ENCODE data around the gene GCNT1.
A peak's percentile ranks its signal among the peaks of the same experiment; 100 is the strongest.
"Not testable (repeated sequence)": the region's sequence is repeated elsewhere in the genome, so short reads cannot be mapped to it uniquely, and the experiment has no call there.

GCNT1 gene

GRCh38 chr9:76500061-76500460 is 41.1 kb downstream of the GCNT1 start:
- Mint-ChIP-seq H3K4me1 (no peaks in the 10 kb centered on the region), H3K36me3 (peaks cover 24% of the 10 kb centered on the region), H3K9me3 (peaks cover 4% of the 10 kb centered on the region), H3K27ac (no peak overlapping the region), H3K27me3 (peaks cover 8% of the 10 kb centered on the region), H3K4me3 (no peak overlapping the region)
- ATAC-seq, result no peak

DNA sequence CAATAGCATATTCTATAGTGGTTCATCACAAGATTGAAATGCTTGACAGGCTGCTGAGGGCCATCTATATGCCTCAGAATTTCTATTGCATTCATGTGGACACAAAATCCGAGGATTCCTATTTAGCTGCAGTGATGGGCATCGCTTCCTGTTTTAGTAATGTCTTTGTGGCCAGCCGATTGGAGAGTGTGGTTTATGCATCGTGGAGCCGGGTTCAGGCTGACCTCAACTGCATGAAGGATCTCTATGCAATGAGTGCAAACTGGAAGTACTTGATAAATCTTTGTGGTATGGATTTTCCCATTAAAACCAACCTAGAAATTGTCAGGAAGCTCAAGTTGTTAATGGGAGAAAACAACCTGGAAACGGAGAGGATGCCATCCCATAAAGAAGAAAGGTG is 43.8 kb downstream of the GCNT1 start:
- H3K9me3 Mint-ChIP-seq, result no peaks in the 10 kb centered on the region
- H3K36me3 Mint-ChIP-seq, result peaks cover 24% of the 10 kb centered on the region
- no peaks in the 10 kb centered on the region for H3K4me1 Mint-ChIP-seq
- H3K4me3 Mint-ChIP-seq, result no peak overlapping the region
- ATAC-seq, result no peak
- H3K27me3 Mint-ChIP-seq, result peaks cover 8% of the 10 kb centered on the region
- H3K27ac Mint-ChIP-seq, result no peak overlapping the region

DNA sequence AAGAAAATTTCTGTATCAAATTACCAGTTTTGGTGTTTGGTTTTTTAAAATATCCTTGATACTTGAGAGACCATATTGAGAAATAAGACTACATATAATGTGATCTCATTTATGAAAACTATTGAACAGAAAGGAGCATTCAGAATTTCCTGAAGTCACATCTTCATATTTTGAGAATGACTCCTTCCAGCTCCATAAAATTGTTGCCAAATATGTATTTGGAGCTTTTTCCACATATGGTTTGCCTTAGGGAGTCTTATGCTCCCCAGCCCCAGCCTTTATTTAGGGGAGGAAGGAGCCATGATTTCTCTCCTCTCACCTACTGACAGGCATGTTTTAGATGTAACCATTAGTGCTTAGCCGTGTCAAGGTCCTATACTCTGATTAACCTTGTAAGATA is 51.1 kb downstream of the GCNT1 start:
- Mint-ChIP-seq H3K4me1 (no peaks in the 10 kb centered on the region), H3K36me3 (no peaks in the 10 kb centered on the region), H3K27ac (no peak overlapping the region), H3K9me3 (no peaks in the 10 kb centered on the region), H3K4me3 (no peak overlapping the region), H3K27me3 (peaks cover 2% of the 10 kb centered on the region)
- ATAC-seq, result no peak

DNA sequence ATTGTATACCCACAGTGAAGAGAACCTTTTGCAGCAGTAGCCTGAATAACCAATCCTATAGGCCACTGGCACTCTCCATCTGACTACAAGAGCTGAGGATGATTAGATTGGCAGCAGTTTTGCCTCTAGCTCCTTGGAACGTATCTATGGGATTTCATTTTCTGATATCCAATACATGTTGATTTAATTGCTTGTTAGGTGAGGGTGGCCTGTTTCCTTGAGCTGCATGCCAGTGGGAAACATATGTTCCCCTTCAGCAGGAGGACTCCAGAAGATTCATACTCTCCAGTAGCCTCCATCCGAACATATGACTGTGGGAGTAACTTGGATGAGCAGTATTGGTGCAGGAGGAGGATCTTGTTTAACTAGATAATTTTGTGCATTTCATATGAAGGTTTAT is 51.5 kb downstream of the GCNT1 start:
- no peaks in the 10 kb centered on the region for H3K9me3 Mint-ChIP-seq
- no peak for ATAC-seq
- no peaks in the 10 kb centered on the region for H3K36me3 Mint-ChIP-seq
- H3K27me3 Mint-ChIP-seq, result peaks cover 6% of the 10 kb centered on the region
- no peak overlapping the region for H3K4me3 Mint-ChIP-seq
- no peak overlapping the region for H3K27ac Mint-ChIP-seq
- H3K4me1 Mint-ChIP-seq, result no peaks in the 10 kb centered on the region

GRCh38 chr9:76512826-76513225 is 53.8 kb downstream of the GCNT1 start:
- Mint-ChIP-seq H3K9me3 (no peaks in the 10 kb centered on the region), H3K36me3 (no peaks in the 10 kb centered on the region), H3K4me1 (no peaks in the 10 kb centered on the region), H3K4me3 (no peak overlapping the region), H3K27ac (no peak overlapping the region), H3K27me3 (peaks cover 9% of the 10 kb centered on the region)
- ATAC-seq, result no peak

DNA sequence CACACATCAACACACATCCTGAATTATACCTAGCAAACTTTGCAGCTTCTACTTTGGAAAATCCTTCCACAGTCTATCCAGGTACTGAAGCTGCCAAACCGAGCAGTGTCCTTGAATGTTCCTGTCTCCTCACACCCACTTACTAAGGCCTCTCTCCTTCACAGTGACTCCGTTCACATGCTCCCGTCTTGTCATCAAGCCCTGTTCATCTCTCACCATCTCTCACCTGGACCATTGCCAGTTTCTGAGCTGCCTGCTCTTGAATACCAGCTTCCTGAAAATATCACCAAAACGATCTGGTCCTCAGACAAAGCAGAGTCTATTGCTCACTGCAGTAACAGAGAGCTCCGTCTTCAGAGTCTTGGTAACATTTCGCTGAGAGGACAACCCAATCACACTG is 57.4 kb downstream of the GCNT1 start:
- H3K4me1 Mint-ChIP-seq, result peaks cover 3% of the 10 kb centered on the region
- H3K27me3 Mint-ChIP-seq, result peaks cover 9% of the 10 kb centered on the region
- H3K36me3 Mint-ChIP-seq, result no peaks in the 10 kb centered on the region
- ATAC-seq, result no peak
- H3K4me3 Mint-ChIP-seq, result no peak overlapping the region
- no peaks in the 10 kb centered on the region for H3K9me3 Mint-ChIP-seq
- no peak overlapping the region for H3K27ac Mint-ChIP-seq

- ATAC-seq, result no peak
- Mint-ChIP-seq H3K27ac (no peak overlapping the region), H3K27me3 (peaks cover 9% of the 10 kb centered on the region), H3K9me3 (no peaks in the 10 kb centered on the region), H3K4me3 (no peak overlapping the region), H3K36me3 (no peaks in the 10 kb centered on the region), H3K4me1 (peaks cover 4% of the 10 kb centered on the region)
Observed at GRCh38 chr9:76516871-76517270, 57.9 kb downstream of the GCNT1 start.

DNA sequence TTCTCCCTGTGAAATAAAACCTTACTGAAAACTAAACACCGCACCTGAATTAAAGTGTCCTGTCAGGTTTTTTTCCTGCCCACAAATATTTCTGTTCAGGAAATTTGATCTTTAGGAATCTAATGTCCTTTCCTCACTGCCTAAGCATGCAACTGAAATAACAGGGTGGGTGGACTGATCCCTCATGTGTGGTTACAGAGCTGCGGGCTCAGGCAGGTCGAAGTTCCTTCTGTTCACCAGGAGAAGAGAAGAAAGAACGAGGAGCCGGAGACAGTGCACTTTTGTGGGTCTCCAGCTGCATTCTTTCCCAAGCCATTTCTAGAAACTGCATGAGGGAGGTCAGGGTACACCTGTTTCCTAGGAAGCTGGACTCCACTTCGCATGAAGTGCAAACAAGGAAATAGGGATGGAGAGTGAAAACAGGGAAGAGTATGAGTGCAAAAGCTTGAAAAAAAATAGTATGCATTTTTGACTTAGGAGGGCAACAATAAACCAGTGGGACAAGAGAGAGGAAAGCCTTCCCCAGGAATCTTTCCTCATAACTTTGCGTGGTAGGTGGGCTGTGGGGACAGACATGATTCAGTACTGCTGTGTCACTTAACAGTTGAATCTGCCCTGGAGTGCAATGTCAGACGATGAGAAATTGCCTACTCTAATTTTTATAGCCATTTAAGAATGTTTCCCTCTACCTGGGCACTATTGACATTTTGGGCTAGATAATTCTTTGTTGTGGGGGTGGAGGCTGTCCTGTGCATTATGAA is 60.3 kb downstream of the GCNT1 start:
- Mint-ChIP-seq H3K27ac (no peak overlapping the region), H3K4me1 (peaks cover 4% of the 10 kb centered on the region), H3K36me3 (no peaks in the 10 kb centered on the region), H3K27me3 (peaks cover 9% of the 10 kb centered on the region), H3K9me3 (no peaks in the 10 kb centered on the region), H3K4me3 (no peak overlapping the region)
- no peak for ATAC-seq

DNA sequence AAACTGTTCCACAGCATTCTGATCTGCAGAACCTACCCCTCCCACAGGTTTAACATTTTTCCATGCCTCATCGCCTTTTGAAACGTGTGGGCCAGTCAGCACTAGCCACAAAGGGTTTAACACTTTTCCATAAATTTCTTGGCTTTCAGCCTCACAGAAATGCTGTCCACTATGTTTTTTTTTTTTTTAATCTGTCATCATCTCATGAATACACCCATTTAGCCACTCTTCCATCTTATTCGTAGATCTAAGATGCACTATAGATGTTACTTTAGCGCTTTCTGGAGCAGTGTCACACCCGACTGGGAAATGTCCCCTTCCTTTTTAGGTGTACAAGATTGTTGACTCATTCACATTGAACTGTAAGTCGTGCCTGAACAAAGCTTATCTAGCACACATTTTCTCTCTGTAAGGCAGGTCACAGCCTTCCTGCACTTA is 62.3 kb downstream of the GCNT1 start:
- Mint-ChIP-seq H3K36me3 (no peaks in the 10 kb centered on the region), H3K4me3 (no peak overlapping the region), H3K27me3 (no peaks in the 10 kb centered on the region), H3K9me3 (no peaks in the 10 kb centered on the region), H3K4me1 (peaks cover 4% of the 10 kb centered on the region), H3K27ac (no peak overlapping the region)
- ATAC-seq, result no peak

DNA sequence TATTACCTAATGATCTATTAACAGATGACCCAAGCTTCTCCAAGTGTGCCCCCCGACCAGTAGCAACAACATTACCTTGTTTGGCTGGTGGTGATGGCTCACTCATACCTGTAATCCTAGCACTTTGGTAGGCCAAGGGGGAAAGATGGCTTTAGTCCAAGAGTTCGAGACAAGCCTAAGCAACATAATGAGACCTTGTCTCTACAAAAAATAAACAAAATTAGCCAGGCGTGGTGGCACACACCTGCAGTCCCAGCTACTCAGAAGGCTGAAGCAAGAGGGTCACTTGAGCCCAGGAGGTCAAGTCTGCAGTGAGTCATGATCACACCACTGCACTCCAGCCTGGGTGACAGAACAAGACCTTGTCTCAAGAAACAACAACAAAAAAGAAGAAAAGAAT is 62.9 kb downstream of the GCNT1 start:
- no peaks in the 10 kb centered on the region for H3K36me3 Mint-ChIP-seq
- H3K9me3 Mint-ChIP-seq, result no peaks in the 10 kb centered on the region
- H3K4me3 Mint-ChIP-seq, result no peak overlapping the region
- no peak overlapping the region for H3K27ac Mint-ChIP-seq
- H3K4me1 Mint-ChIP-seq, result peaks cover 4% of the 10 kb centered on the region
- ATAC-seq, result no peak
- no peaks in the 10 kb centered on the region for H3K27me3 Mint-ChIP-seq

- H3K27ac Mint-ChIP-seq, result not testable (repeated sequence)
Observed at GRCh38 chr9:76523617-76524200, 64.7 kb downstream of the GCNT1 start.

GRCh38 chr9:76525196-76525595 is 66.2 kb downstream of the GCNT1 start:
- H3K4me1 Mint-ChIP-seq, result peaks cover 4% of the 10 kb centered on the region
- no peaks in the 10 kb centered on the region for H3K36me3 Mint-ChIP-seq
- no peaks in the 10 kb centered on the region for H3K9me3 Mint-ChIP-seq
- no peaks in the 10 kb centered on the region for H3K27me3 Mint-ChIP-seq
- no peak for ATAC-seq
- H3K27ac Mint-ChIP-seq, result no peak overlapping the region
- no peak overlapping the region for H3K4me3 Mint-ChIP-seq

More at GRCh38 chr9:76523617-76524200, 64.7 kb downstream of the GCNT1 start:
- H3K4me1 Mint-ChIP-seq, H3K36me3 Mint-ChIP-seq, H3K4me3 Mint-ChIP-seq, H3K9me3 Mint-ChIP-seq, H3K27me3 Mint-ChIP-seq: not testable (repeated sequence)
- peak; percentile 24 for ATAC-seq

DNA sequence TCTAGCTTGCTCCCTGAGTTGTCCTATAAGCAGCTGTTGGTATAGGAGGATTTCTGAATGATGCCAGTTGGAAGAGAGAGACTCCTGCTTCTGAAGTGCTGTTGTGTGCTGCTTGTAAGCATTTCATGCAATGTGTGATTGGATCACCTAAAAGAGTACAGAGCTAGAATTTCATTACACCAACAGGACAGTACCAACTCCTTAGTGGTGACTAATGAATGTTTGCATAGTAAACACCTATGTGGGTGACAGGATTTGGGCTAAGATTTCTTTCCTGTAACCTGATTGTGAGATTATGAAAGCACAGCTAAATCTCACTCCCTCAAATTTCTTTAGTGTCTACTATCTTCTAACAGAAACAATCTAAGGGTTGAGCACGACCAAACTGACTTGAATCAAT is 67.0 kb downstream of the GCNT1 start:
- no peak overlapping the region for H3K4me3 Mint-ChIP-seq
- no peaks in the 10 kb centered on the region for H3K9me3 Mint-ChIP-seq
- H3K4me1 Mint-ChIP-seq, result peaks cover 4% of the 10 kb centered on the region
- no peaks in the 10 kb centered on the region for H3K27me3 Mint-ChIP-seq
- no peaks in the 10 kb centered on the region for H3K36me3 Mint-ChIP-seq
- H3K27ac Mint-ChIP-seq, result no peak overlapping the region
- no peak for ATAC-seq

GRCh38 chr9:76528056-76528455 is 69.1 kb downstream of the GCNT1 start:
- H3K4me3 Mint-ChIP-seq, result no peak overlapping the region
- H3K27me3 Mint-ChIP-seq, result no peaks in the 10 kb centered on the region
- H3K9me3 Mint-ChIP-seq, result no peaks in the 10 kb centered on the region
- no peak overlapping the region for H3K27ac Mint-ChIP-seq
- no peaks in the 10 kb centered on the region for H3K36me3 Mint-ChIP-seq
- ATAC-seq, result no peak
- no peaks in the 10 kb centered on the region for H3K4me1 Mint-ChIP-seq

DNA sequence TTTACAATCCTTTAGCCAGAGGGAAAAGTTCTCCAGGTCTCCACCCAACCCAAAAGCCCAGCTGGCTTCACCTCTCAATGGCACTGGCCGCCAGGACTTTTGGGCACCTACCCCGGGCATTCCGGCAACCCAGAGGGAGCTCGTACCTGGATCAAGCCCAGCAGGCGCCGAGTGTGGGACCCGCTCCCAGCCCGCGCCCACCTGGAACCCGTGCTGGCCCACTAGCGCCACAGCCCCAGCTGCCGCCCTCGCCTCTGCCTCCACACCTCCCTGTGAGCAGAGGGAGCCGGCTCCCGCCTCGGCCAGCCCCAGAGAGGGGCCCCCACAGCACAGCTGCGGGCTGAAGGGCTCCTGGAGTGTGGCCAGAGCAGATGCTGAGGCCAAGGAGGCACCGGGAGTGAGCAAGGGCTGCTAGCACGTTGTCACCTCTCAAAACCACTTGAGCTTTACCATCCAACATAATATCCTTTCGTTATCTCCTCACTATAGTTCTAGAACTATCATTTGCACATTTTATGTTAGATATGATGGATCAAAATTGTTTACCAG is 69.7 kb downstream of the GCNT1 start:
- Mint-ChIP-seq H3K27me3 (no peaks in the 10 kb centered on the region), H3K4me1 (no peaks in the 10 kb centered on the region), H3K36me3 (no peaks in the 10 kb centered on the region)

DNA sequence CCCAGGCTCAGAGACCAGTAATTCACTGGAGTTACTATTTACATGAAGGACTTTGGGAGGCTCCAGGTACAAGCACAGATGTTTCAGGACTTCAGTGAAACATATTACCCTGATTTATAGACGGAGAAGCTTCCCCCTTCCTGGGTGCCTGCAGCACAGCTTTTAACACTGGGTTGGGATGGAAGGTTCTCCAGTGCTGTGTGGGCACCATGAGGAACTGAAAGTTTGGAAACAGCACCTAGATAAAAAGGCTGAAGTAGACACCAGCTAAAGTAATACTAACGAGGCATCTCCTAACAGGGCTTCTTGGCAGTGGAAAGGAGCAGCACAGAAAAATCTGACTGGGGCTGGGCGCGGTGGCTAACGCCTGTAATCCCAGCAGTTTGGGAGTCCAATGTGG is 70.7 kb downstream of the GCNT1 start:
- no peaks in the 10 kb centered on the region for H3K36me3 Mint-ChIP-seq
- no peak for ATAC-seq
- H3K4me1 Mint-ChIP-seq, result no peaks in the 10 kb centered on the region
- H3K27ac Mint-ChIP-seq, result no peak overlapping the region
- H3K4me3 Mint-ChIP-seq, result no peak overlapping the region
- H3K9me3 Mint-ChIP-seq, result no peaks in the 10 kb centered on the region
- no peaks in the 10 kb centered on the region for H3K27me3 Mint-ChIP-seq

More for the DNA sequence above, 69.7 kb downstream of the GCNT1 start:
- H3K4me3 Mint-ChIP-seq, result no peak overlapping the region
- H3K9me3 Mint-ChIP-seq, result no peaks in the 10 kb centered on the region
- ATAC-seq, result no peak
- no peak overlapping the region for H3K27ac Mint-ChIP-seq

Measured in stimulated activated memory B cell treated with anti-CD40 and anti-IgM and Interleukin-4, amounts not matched to agents 10 μg/mL and 1 μg/mL and 100 μg/mL, for 72 hours (primary cell).